Retina (tissue), 1 donor: ENCODE measurements around the gene HBEGF.

ENCODE experiments used
- DNase-seq: peaks from one replicate; pipeline ENCODE4 v3.0.0-alpha.2; 2016

The HBEGF gene

DNA sequence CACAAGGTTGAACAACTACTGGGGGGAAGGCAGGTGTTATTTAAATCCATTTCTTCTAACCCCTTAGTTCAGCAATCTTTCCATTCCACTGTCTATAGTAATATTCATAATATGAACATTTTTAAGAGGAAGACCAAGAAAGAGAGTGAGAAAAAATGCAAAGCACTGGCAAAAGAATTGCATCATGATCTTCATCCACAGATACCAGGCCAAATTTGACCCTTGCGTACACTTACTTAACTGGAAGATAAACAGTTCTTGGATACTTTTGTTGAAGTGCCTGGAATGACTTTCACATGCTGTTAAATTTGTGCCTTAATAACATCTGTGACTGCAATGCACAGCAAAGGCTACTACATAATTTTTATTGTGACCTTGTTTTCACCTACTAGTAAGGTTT, 45.3 kb downstream of the HBEGF start:
- no peak for DNase-seq

DNA sequence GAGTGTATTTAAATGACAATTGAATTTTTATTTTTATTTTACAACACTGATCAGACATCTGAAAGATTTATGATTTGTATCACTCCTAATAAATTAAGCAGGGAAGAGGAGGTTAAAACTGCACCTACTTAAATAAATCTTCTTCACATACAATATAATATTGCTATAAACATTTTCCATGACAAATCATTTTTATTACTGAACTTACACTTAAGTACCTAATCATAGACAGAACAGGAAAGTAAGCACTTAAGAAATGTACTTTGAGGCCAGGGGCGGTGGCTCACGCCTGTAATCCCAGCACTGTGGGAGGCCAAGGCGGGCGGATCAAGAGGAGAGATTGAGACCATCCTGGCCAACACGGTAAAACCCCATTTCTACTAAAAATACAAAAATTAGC, 47.3 kb downstream of the HBEGF start:
- no peak for DNase-seq

DNA sequence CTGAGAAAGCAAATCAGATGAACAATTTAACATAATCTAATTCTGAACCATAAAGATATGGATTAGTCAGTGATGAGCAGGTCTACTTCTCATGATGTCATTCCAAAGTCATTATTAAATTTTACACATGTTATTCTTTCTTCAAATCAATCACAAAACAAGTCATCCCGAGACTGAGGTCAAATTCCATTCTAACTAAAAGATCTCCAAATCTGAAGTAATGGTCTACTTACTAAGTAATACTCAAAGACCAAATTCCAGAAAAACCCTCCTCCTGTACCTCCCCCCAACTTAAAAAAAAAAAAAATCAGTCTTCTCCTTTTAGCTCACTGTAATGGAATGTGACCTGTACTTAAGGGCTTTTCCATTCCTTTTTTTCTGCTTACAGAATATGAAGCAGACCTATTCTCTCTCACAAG, 48.2 kb downstream of the HBEGF start:
- DNase-seq: no peak

DNA sequence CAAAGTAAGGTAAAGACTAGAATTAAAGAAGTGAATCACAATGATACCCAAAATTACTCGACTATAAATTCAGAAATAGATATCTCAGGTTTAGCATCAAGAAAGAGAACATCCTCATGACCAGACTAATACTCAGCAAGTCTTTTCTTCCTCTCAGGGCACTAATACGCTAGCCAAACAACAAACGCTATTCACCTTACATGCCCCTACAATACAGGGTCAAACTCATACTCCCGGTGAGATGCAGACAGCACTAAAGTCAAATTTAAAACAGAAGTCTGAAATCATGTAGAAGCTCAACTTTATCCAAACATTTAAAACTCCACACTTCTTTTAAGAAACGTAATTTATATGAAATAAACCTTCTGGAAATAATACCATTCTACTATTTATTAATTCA, 49.1 kb downstream of the HBEGF start:
- no peak for DNase-seq

DNA sequence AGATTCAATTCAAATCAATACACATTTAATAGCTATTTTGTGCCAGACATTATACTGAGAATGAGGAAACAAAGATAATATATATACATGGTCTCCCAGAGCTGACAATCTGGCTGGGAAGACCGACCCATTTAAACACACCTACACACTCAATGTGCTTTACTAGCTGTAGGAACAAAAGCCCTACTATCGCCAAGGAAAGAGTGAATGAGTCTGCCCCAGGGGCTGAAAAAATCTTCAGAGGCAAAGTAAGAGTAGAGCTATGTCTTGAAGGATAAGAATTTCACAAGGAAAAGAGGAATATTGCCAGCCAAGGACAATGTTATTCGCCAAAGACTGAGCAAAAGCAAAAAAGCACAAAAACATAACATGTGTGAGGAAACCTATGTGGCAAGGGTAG, 50.1 kb downstream of the HBEGF start:
- DNase-seq: no peak

DNA sequence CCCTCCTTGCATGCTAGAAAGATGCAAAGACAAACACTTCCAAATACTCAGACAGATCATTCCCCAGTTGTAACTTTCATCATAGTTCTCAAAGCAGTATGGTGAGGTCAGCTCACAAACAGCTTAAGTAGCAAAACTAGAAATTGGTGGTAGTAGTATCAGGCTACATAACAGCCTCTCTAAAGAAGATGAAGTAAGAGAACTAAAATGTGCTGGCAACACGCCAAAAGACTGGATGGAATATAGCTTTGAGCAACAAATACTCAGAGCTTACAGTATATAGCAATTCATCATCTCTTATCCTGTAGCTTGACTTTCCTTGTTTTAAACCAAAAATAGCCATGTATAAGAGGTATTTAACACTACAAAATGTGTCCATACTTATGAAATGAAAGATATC, 51.0 kb downstream of the HBEGF start:
- no peak for DNase-seq

DNA sequence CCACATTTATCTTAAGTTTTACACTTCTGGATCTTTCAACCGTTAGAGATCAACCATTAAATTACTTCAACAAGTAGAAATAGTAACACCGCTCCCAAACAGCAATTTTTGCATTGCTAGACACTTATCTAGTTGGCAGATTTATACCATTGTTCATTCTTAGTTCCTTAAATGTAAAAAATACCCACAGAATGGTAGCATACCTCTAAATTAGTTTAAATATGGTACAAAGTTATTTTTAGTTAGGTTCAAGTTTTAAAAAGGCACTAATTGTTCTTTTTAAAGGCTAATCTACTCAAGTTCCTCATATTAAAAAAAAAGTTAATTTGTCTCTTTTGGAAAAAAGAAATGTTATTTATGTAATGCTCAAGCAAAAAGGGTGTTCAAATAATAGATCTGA, 51.6 kb downstream of the HBEGF start:
- DNase-seq: no peak

DNA sequence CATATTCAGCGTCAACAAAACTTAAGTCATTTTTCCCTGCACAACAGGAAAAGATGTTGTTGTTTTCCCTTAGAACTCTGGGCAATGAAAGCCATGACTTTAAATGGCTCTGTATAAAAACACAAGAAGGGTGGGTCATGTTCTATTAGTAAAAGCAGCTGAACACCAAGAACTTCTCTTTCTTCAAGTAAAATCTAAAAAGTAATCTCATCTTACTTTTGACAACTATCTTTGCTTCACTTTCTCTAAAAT, 52.6 kb downstream of the HBEGF start:
- DNase-seq: no peak

DNA sequence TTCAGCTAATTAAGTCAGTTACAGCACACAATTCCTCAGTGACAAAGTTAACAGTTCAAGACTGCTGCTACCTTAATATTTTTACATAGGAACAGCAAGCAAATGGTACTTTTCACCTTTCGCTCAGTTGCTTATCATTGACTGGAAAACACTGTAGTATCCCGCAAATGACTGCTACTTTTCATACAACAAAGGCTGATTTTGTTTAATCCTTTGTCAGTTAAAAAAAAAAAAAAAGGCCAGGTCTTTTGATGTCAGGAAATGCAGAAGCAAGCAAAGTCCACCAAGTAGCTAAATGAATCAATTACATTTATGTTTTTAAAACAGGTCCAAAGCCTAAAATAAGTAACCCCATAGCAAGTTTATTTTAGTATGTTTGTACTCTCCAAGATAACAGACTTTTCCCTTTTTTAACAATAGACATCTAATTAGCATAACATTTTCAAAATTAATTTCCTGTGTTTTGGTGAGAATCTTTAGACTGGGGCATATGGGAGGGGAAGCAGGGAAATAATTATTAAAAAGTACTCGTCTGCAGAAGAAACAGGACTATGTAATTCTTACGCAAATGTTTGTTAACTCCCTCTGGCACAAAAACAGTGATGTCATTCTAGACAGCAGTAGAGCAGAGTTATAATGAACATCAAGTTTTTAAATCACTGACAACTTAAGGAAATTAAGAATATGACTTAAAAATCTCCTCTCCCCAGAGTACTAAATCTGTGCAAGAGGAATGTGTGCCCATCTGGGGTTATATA, 53.1 kb downstream of the HBEGF start:
- no peak for DNase-seq

DNA sequence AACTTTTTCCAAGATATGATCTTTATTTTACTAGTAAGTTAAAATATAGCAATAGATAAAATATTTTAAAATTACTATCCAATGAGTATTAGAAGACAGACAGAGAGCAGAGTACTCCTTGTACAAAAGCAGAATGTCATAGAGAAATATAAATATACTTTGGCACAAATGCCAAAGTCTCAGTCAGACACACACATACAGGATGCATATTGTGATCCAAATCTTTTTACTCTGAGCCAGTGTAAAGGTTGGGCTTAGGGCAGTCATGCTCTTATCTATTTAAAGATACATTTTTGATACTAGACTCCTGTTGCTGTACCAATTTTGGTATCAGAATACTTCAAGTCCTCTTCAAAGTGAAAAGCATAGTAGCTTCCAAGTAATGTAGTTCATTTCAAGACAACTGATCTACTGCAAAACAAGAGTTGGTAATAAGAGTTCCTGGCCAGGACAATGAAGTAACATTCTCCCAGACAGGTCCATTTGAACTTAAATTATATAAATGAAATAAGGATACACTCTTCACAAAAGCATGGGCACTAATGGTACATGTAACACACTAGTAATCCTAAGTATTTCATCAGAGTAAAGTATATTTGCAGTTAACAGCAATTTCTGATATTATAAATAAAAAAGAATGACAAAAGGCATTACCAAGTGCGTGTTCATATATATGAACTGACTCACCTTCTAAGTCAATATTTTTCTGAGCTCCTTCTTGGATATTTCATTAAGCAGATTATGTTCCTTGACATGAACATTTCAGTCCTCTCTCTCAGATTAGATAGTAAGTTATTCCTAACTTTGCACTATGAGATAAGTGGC, 54.0 kb downstream of the HBEGF start:
- DNase-seq: no peak

DNA sequence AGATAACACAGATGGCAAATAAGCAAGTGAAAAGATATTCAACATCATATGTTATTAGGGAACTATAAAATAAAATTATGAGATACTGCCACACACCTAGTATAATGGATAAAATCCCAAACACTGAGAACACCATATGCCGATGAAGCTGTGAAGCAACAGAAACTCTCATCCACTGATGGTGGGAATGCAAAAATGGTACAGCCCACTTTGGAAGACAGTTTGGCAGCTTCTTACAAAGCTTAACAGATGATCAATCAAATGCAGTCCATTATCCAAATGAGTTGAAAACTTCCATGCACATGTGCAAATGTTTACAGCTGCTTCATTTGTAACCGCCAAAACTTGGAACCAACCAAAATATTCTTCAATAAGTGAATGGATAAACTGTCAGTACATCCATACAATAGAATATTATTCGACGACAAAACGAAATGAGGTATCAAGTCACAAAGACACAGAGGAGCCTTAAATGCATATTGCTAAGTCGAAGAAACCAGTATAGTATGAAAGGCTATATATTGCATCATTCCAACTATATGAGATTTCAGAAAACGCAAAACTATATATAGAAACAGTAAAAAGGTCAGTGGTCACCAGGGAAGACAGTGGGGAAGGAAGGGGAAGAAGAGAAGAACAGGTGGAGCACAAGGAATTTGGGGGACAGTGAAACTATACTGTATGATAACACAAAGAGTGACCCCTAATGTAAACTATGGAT, 58.4 kb downstream of the HBEGF start:
- no peak for DNase-seq

DNA sequence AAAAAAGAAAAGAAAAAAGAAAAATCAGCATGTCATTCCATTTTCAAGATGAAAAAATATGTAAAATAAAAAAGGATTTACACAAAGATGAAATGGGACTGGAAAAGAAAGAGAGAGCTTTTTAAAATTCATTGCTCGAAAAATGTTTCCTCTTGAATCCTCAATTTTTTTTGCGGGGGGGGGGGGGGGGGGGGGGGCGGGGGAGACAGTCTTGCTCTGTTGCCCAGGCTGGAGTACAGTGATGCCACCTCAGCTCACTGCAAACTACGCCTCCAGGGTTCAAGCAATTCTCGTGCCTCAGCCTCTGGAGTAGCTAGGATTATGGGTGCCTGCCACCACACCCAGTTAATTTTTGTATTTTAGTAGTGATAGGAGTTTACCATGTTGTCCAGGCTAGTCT, 60.0 kb downstream of the HBEGF start:
- DNase-seq: no peak

DNA sequence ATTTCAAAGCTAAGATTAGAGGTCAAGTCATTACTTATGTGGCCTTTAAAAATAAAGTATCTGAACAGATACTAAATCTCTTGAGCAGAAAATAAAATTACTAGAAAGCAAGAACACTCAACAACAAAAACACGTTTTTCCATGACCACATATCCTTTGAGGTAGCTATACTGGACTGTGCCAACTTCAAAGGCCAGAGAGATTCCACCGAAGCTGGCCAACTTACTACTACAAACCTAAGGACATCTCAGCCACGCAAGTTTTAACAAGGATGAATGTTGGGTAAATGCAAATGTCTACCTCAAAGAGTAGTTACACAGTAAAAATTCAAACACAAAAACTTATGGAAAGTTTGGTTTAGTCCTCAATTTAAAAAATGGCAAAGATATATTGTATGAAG, 62.4 kb downstream of the HBEGF start:
- DNase-seq: no peak
